GM18498 (cell line): ENCODE data around the gene POLR3A.

ENCODE experiments used
- ATAC-seq: cut with Tn5 transposase; IDR thresholded peaks from one replicate; pipeline ENCODE4 v1.9.1; 2021; ENCODE audit warnings: mild to moderate bottlenecking, moderate library complexity; ENCODE audit not compliant: unreplicated experiment

The POLR3A gene

GRCh38 chr10:77922055-77922454, 107.3 kb downstream of the POLR3A start:
- ATAC-seq: no peak

DNA sequence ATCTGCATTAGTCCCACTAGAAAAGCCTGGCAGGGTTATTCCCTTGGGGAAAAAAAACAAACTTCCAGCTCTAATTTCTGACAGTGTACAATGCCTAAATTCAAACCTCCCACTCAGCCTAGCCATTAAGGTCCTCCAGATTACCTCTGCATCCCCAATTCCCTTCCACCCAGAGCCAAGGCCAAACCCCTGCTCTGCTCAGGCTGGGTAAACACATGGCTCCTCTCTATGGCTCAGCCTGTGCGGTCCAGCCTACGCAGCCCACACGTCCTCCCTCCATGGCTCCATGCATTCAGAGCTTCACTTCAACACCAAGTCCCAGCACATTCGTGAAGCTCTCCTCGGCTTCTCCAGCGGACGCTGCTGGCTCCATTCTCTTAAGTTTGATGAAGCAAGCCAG, 107.9 kb downstream of the POLR3A start:
- no peak for ATAC-seq

GRCh38 chr10:77920495-77920894, 108.8 kb downstream of the POLR3A start:
- no peak for ATAC-seq

- no peak for ATAC-seq
Observed at GRCh38 chr10:77919713-77920108, 109.6 kb downstream of the POLR3A start.
